HepG2 (cell line): ENCODE measurements around the gene CDHR4. TPM values are rescaled to one million over a fixed set of nuclear protein-coding genes. Genes with fewer than 3 reads are reported as not detected.
A peak's percentile ranks its signal among the peaks of the same experiment; 100 is the strongest.

Experiments used
- ELF4 ChIP-seq: sonication (generic); formaldehyde crosslinking; IDR thresholded peaks from 2 replicates; pipeline ENCODE4 v1.5.0; 2020; ENCODE audit warnings: missing genetic modification reagents, mild to moderate bottlenecking, moderate library complexity, borderline replicate concordance
- FIP1L1 ChIP-seq: fragments of 200-400 bp; formaldehyde crosslinking; IDR thresholded peaks from 2 replicates; pipeline ENCODE4 v1.6.1; 2018; ENCODE audit warnings: low read depth, mild to moderate bottlenecking, low read length, moderate library complexity, borderline replicate concordance; ENCODE audit not compliant: insufficient read depth
- HDAC2 ChIP-seq: sonication (generic); formaldehyde crosslinking; IDR thresholded peaks from 2 replicates; pipeline ENCODE4 v1.4.0; 2020; ENCODE audit warnings: missing genetic modification reagents
- HMG20B ChIP-seq: conservative IDR thresholded peaks from 2 replicates; pipeline ENCODE4 v1.6.1; 2016; ENCODE audit warnings: missing genetic modification reagents, missing compliant biosample characterization
- HNRNPLL ChIP-seq: fragments of 200-400 bp; formaldehyde crosslinking; IDR thresholded peaks from 2 replicates; pipeline ENCODE4 v1.6.1; 2017; ENCODE audit warnings: mild to moderate bottlenecking, low read depth, low read length; ENCODE audit not compliant: poor library complexity, severe bottlenecking
- KDM4B ChIP-seq: sonication (generic); formaldehyde crosslinking; IDR thresholded peaks from 2 replicates; pipeline ENCODE4 v1.4.0; 2020; ENCODE audit warnings: missing genetic modification reagents
- MEIS1 ChIP-seq: sonication (generic); formaldehyde crosslinking; IDR thresholded peaks from 2 replicates; pipeline ENCODE4 v1.9.0; 2021; ENCODE audit warnings: mild to moderate bottlenecking, missing genetic modification reagents, moderate library complexity, borderline replicate concordance
- NFE2L1 ChIP-seq: sonication (generic); formaldehyde crosslinking; IDR thresholded peaks from 2 replicates; pipeline ENCODE4 v1.4.0; 2020; ENCODE audit warnings: missing genetic modification reagents, mild to moderate bottlenecking, borderline replicate concordance
- RAD21 ChIP-seq: fragments of 450-650 bp; formaldehyde crosslinking; IDR thresholded peaks from 2 replicates; pipeline ENCODE4 v1.5.0; 2020; ENCODE audit warnings: mild to moderate bottlenecking
- RARA ChIP-seq: IDR thresholded peaks from 2 replicates; pipeline ENCODE4 v1.6.1; 2016; ENCODE audit warnings: missing genetic modification reagents, missing compliant biosample characterization
- SNAPC2 ChIP-seq: sonication (generic); formaldehyde crosslinking; IDR thresholded peaks from 2 replicates; pipeline ENCODE4 v1.8.1; 2022; ENCODE audit warnings: mild to moderate bottlenecking, missing genetic modification reagents
- SP2 ChIP-seq: sonication (generic); formaldehyde crosslinking; IDR thresholded peaks from 2 replicates; pipeline ENCODE4 v1.5.1; 2020; ENCODE audit warnings: mild to moderate bottlenecking, missing genetic modification reagents
- TSC22D2 ChIP-seq: sonication (generic); formaldehyde crosslinking; IDR thresholded peaks from 2 replicates; pipeline ENCODE4 v1.5.1; 2020; ENCODE audit warnings: missing genetic modification reagents, mild to moderate bottlenecking, borderline replicate concordance
- YY1 ChIP-seq: IDR thresholded peaks from 2 replicates; pipeline ENCODE4 v1.6.1; 2011; ENCODE audit warnings: low read length, low read depth, moderate library complexity, mild to moderate bottlenecking; ENCODE audit not compliant: insufficient read depth, insufficient replicate concordance
- ZNF260 ChIP-seq: sonication (generic); formaldehyde crosslinking; IDR thresholded peaks from 2 replicates; pipeline ENCODE4 v1.4.0; 2020; ENCODE audit warnings: missing genetic modification reagents, low read depth, mild to moderate bottlenecking, borderline replicate concordance
- ZNF274 ChIP-seq: sonication (generic); formaldehyde crosslinking; IDR thresholded peaks from 2 replicates; pipeline ENCODE4 v1.5.1; 2020; ENCODE audit warnings: mild to moderate bottlenecking, missing genetic modification reagents
- ZNF33B ChIP-seq: sonication (generic); formaldehyde crosslinking; IDR thresholded peaks from 2 replicates; pipeline ENCODE4 v1.5.1; 2020; ENCODE audit warnings: mild to moderate bottlenecking, missing genetic modification reagents
- ZNF441 ChIP-seq: sonication (generic); formaldehyde crosslinking; IDR thresholded peaks from 2 replicates; pipeline ENCODE4 v1.7.0; 2021; ENCODE audit warnings: missing genetic modification reagents, borderline replicate concordance
- ZNF530 ChIP-seq: sonication (generic); formaldehyde crosslinking; IDR thresholded peaks from 2 replicates; pipeline ENCODE4 v1.5.0; 2020; ENCODE audit warnings: low read depth, mild to moderate bottlenecking, missing genetic modification reagents
- ZNF546 ChIP-seq: sonication (generic); formaldehyde crosslinking; conservative IDR thresholded peaks from 2 replicates; pipeline ENCODE4 v1.8.1; 2023; ENCODE audit warnings: mild to moderate bottlenecking, missing genetic modification reagents
- ZNF619 ChIP-seq: sonication (generic); formaldehyde crosslinking; IDR thresholded peaks from 2 replicates; pipeline ENCODE4 v1.4.0; 2020; ENCODE audit warnings: mild to moderate bottlenecking, missing genetic modification reagents
- ZSCAN9 ChIP-seq: IDR thresholded peaks from 2 replicates; pipeline ENCODE4 v1.6.1; 2016; ENCODE audit warnings: borderline replicate concordance
- polyA plus RNA-seq, 8 experiments: library from polyadenylated mRNA; depleted of rRNA in 3 of 8; stranded (reverse) in 7 of 8; unstranded in 1 of 8; fragments of >200 nt; fragmentation: Illumina TruSeq in 4 of 8; extraction: Trizol in 4 of 8; gene quantifications; 2 replicates each; pipeline versions ENCODE4 v1.2.1 to v1.2.3, GENCODE V29; 2011 to 2016; ENCODE audit warnings: low read depth in 4 of 8, missing spikeins in 1 of 8, mixed read lengths in 1 of 8; ENCODE audit not compliant: insufficient read depth in 1 of 8
- total RNA-seq, 5 experiments: library from RNA; depleted of rRNA; stranded (reverse); fragments of >200 nt; fragmentation: Illumina TruSeq; extraction: Trizol; gene quantifications; 2 replicates each; pipeline ENCODE4 v1.2.3, GENCODE V29; 2016; ENCODE audit warnings: low read depth in 1 of 5
- TF ChIP-seq, protein P1 (sequence below): IDR thresholded peaks from 2 replicates; pipeline ENCODE4 v1.6.1; 2012; ENCODE audit warnings: inconsistent platforms
- TF ChIP-seq, protein P2 (sequence below), 2 experiments: fragments of 450-650 bp in 1 of 2; sonication (generic) in 1 of 2; formaldehyde crosslinking; IDR thresholded peaks; 2 replicates each; pipeline versions ENCODE4 v1.5.0 to v1.8.0; 2020 to 2022; ENCODE audit warnings: mild to moderate bottlenecking in 1 of 2, missing genetic modification reagents in 1 of 2
- TF ChIP-seq, protein P3 (sequence below): sonication (generic); formaldehyde crosslinking; IDR thresholded peaks from 2 replicates; pipeline ENCODE4 v1.8.0; 2022; ENCODE audit warnings: mild to moderate bottlenecking, missing genetic modification reagents; ENCODE audit not compliant: insufficient replicate concordance
- TF ChIP-seq, protein P4 (sequence below): sonication (generic); formaldehyde crosslinking; IDR thresholded peaks from 2 replicates; pipeline ENCODE4 v1.5.0; 2020; ENCODE audit warnings: mild to moderate bottlenecking, missing genetic modification reagents

Gene CDHR4
- total and polyA plus RNA-seq, 2 of the 13 experiments (the other 11 are each of a cell fraction or from before 2014, with no cell fraction given) = 0.21 TPM; not detected in 1

DNA sequence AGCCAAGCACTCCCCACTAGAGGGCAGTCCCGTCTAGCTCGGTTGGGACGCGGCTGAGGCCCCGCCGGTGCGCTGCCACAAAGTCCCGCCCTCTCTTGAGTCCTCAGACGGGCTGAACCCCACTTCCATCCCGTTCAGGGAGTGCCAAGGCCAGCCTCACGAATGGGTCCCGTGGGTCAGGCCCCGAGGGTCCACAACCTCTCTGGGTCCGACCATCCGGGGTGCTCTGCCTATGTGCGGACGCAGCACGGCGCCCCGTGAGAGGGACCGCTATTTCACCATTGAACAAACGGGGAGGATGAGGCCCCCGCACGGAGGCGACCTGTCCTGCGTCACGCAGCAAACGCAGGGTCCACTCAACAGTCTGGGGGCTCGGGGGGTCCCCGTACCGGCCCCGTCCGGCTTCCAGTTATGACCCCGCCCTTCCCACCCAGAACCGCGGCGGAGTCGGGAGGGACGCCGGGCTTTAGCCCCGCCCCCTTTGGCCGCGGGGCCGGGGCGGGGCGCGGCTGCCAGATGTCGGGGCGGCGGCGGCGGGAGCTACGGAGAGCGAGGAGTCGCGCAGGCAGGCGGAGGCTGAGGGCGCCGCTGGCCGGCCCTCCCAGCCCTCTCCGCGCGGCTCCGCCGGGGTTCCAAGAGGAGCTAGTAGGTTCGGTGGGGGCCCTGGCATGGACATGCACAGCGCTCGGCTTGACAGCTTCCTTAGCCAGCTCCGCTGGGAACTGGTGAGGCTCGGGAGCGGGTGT is 3.2 kb upstream of the CDHR4 start, which contains the start of gene INKA1 (continued):
- TF ChIP-seq, protein P1, sequence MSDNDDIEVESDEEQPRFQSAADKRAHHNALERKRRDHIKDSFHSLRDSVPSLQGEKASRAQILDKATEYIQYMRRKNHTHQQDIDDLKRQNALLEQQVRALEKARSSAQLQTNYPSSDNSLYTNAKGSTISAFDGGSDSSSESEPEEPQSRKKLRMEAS = peak; percentile 65
- TF ChIP-seq RARA (CRISPR knock-in tag) (0 out of 2 replicates have a peak, but pooled peaks have one; percentile 22), KDM4B (CRISPR knock-in tag) (peak; percentile 74; the same call in 1 of the 2 replicates), ZSCAN9 (CRISPR knock-in tag) (peak; percentile 64; the same call in 1 of the 2 replicates), ZNF441 (CRISPR knock-in tag) (no peak), ZNF274 (CRISPR knock-in tag) (no peak; the same call in 1 of the 2 replicates), NFE2L1 (CRISPR knock-in tag) (no peak), YY1 (peak; percentile 46), MEIS1 (CRISPR knock-in tag) (no peak), SNAPC2 (CRISPR knock-in tag) (no peak), HNRNPLL (peak; percentile 62), ELF4 (CRISPR knock-in tag) (no peak), ZNF546 (0 out of 2 replicates have a peak, but pooled peaks have one; percentile 44), FIP1L1 (no peak), ZNF619 (CRISPR knock-in tag) (no peak), SP2 (CRISPR knock-in tag) (no peak; the same call in 1 of the 2 replicates), ZNF530 (CRISPR knock-in tag) (no peak), TSC22D2 (CRISPR knock-in tag) (no peak), RAD21 (CRISPR knock-in tag) (peak; percentile 98), HMG20B (CRISPR knock-in tag) (no peak), ZNF260 (no peak), HDAC2 (CRISPR knock-in tag) (peak; percentile 54), ZNF33B (CRISPR knock-in tag) (no peak)
- TF ChIP-seq, protein P2, sequence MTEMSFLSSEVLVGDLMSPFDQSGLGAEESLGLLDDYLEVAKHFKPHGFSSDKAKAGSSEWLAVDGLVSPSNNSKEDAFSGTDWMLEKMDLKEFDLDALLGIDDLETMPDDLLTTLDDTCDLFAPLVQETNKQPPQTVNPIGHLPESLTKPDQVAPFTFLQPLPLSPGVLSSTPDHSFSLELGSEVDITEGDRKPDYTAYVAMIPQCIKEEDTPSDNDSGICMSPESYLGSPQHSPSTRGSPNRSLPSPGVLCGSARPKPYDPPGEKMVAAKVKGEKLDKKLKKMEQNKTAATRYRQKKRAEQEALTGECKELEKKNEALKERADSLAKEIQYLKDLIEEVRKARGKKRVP (CRISPR knock-in tag; IDR thresholded peaks at IDR 0.05) = no peak
- TF ChIP-seq, protein P3, sequence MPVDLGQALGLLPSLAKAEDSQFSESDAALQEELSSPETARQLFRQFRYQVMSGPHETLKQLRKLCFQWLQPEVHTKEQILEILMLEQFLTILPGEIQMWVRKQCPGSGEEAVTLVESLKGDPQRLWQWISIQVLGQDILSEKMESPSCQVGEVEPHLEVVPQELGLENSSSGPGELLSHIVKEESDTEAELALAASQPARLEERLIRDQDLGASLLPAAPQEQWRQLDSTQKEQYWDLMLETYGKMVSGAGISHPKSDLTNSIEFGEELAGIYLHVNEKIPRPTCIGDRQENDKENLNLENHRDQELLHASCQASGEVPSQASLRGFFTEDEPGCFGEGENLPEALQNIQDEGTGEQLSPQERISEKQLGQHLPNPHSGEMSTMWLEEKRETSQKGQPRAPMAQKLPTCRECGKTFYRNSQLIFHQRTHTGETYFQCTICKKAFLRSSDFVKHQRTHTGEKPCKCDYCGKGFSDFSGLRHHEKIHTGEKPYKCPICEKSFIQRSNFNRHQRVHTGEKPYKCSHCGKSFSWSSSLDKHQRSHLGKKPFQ (CRISPR knock-in tag) = no peak
- TF ChIP-seq, protein P4, sequence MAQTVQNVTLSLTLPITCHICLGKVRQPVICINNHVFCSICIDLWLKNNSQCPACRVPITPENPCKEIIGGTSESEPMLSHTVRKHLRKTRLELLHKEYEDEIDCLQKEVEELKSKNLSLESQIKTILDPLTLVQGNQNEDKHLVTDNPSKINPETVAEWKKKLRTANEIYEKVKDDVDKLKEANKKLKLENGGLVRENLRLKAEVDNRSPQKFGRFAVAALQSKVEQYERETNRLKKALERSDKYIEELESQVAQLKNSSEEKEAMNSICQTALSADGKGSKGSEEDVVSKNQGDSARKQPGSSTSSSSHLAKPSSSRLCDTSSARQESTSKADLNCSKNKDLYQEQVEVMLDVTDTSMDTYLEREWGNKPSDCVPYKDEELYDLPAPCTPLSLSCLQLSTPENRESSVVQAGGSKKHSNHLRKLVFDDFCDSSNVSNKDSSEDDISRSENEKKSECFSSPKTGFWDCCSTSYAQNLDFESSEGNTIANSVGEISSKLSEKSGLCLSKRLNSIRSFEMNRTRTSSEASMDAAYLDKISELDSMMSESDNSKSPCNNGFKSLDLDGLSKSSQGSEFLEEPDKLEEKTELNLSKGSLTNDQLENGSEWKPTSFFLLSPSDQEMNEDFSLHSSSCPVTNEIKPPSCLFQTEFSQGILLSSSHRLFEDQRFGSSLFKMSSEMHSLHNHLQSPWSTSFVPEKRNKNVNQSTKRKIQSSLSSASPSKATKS = no peak
